Panc1 (cell line): Measurements from ENCODE around the gene TNPO2. TPM values are rescaled to one million over a fixed set of nuclear protein-coding genes. Genes with fewer than 3 reads are reported as not detected.
"Not testable (repeated sequence)": the region's sequence is repeated elsewhere in the genome, so short reads cannot be mapped to it uniquely, and the experiment has no call there.

ENCODE experiments used
- ATAC-seq: fragments of 200-7000 bp; cut with Tn5 transposase; 2 replicates; pipeline ENCODE4 v1.9.1; 2020; ENCODE audit warnings: mild to moderate bottlenecking, moderate library complexity
- BruUV-seq: library from RNA; stranded (reverse); fragments of 400-500 nt; replicated peaks from 2 replicates; lab custom pipeline; 2021; lab: Mats Ljungman, UMichigan
- CTCF ChIA-PET: fragments of 300-600 bp; sonication (Branson Sonifier 250); formaldehyde crosslinking; loops from one replicate; lab custom pipeline; 2022; ENCODE audit warnings: antibody characterized with exemption; lab: Charles Lee
- POLR2A ChIA-PET: fragments of 300-600 bp; sonication (Branson Sonifier 250); formaldehyde crosslinking; loops from one replicate; lab custom pipeline; 2022; ENCODE audit warnings: antibody characterized with exemption; lab: Charles Lee
- DNase-seq: peaks from one replicate; pipeline ENCODE4 v3.0.0-alpha.2; 2010; ENCODE audit warnings: low read depth, low spot score
- H3K27ac ChIP-seq: 2 replicates; pipeline ENCODE4 v1.5.1; 2011; ENCODE audit warnings: mild to moderate bottlenecking, low read length, inconsistent platforms
- H3K27me3 ChIP-seq: fragments of 200-500 bp; sonication (Bioruptor generic); 2 replicates; pipeline ENCODE4 v1.6.0; 2014; ENCODE audit warnings: low read length, inconsistent platforms; ENCODE audit not compliant: control insufficient read depth, insufficient read depth
- H3K36me3 ChIP-seq: fragments of 200-500 bp; sonication (Bioruptor generic); 2 replicates; pipeline ENCODE4 v1.5.1; 2014; ENCODE audit warnings: inconsistent platforms, mild to moderate bottlenecking, low read length, moderate library complexity; ENCODE audit not compliant: control insufficient read depth, insufficient read depth
- H3K4me1 ChIP-seq: 2 replicates; pipeline ENCODE4 v1.5.1; 2011; ENCODE audit warnings: inconsistent platforms, mild to moderate bottlenecking, low read length, moderate library complexity; ENCODE audit not compliant: control insufficient read depth, insufficient read depth
- H3K4me3 ChIP-seq, 2 experiments: 2 replicates each; pipeline ENCODE4 v1.5.1; 2011 to 2012; ENCODE audit warnings: low read depth in 2 of 2, low read length in 2 of 2, mild to moderate bottlenecking in 2 of 2, inconsistent platforms in 1 of 2, moderate library complexity in 1 of 2
- H3K9me3 ChIP-seq: fragments of 200-500 bp; sonication (Bioruptor generic); 2 replicates; pipeline ENCODE4 v1.5.1; 2014; ENCODE audit warnings: low read depth, mild to moderate bottlenecking, inconsistent platforms, low read length, moderate library complexity; ENCODE audit not compliant: control insufficient read depth, insufficient read depth
- POLR2AphosphoS5 ChIP-seq: IDR thresholded peaks from 2 replicates; pipeline ENCODE4 v1.6.1; 2012; ENCODE audit warnings: mild to moderate bottlenecking, low read depth, low read length, moderate library complexity
- REST ChIP-seq, 2 experiments: IDR thresholded peaks; 2 replicates each; pipeline ENCODE4 v1.6.1; 2011 to 2012; ENCODE audit warnings: low read depth in 2 of 2, control low read depth in 1 of 2, low read length in 1 of 2, mild to moderate bottlenecking in 1 of 2, moderate library complexity in 1 of 2; ENCODE audit not compliant: insufficient read depth in 1 of 2
- SIN3A ChIP-seq: IDR thresholded peaks from 2 replicates; pipeline ENCODE4 v1.6.1; 2012; ENCODE audit warnings: low read depth, mild to moderate bottlenecking, low read length, moderate library complexity, borderline replicate concordance; ENCODE audit not compliant: insufficient read depth
- TCF7L2 ChIP-seq: IDR thresholded peaks from 2 replicates; pipeline ENCODE4 v1.6.1; 2011; ENCODE audit warnings: mild to moderate bottlenecking, low read depth, low read length, inconsistent platforms
- in situ Hi-C: cut with HindIII; loops from 2 replicates; pipeline ENCODE4 v1.10.0; 2016; ENCODE audit warnings: low sequenced_read_pairs, low pct_unique_long_range_greater_than_20kb
- intact Hi-C: fragments of 100-400 bp; cut with micrococcal nuclease; formaldehyde crosslinking; loops from one replicate; pipeline ENCODE4 v1.10.0; 2022; ENCODE audit not compliant: unreplicated experiment
- total RNA-seq: library from RNA; stranded (reverse); gene quantifications from one replicate; pipeline ENCODE4 v1.2.1, GENCODE V29; 2021; ENCODE audit not compliant: unreplicated experiment
- TF ChIP-seq, protein P1 (sequence below): fragments of 450-650 bp; IDR thresholded peaks from 2 replicates; pipeline ENCODE4 v1.5.1; 2017; ENCODE audit warnings: mild to moderate bottlenecking

Gene TNPO2
- total RNA-seq, 1 experiment from 2014 or later, result 83.3 TPM

DNA sequence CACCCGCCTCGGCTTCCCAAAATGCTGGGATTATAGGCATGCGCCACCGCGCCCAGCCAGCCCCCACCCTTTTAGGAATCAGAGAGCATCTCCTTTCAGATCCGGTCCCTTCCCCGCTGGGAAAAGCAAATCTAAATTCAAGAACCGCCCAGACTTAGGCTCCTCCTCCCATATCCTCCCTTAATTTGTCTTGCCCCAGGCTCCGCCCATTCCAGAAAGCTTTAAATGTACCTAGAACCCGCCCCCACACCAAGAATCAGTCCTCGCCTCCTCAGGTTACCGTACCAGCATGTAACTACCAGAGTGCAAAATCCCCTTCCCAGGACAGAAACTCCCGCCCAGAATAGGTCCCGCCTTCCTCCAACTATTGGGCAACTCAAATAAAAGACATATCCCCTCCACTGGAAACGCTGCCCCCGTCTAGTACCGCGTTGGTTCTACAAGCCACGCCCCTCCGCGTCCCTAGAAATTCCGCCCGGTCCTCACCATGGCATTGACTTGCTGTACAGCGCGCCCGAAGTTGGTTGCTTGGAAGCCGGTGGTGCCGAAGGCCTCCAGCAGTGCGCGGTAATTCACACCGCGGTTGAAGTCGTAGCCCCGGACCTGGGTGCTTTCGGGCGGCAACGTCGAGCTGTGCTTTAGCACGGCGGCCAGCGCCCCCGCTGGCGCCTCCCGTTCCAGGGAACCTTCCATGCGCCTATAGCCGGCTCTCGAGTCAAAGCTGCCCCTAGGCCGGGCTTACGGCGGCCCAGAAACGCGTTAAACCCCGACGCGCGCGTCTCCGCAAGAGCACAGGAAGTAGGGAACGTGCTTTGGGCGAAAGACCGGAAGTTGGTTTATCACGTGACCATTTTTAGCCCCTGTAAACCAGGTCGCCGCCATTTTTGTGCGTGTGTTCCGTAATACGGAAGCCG, 42.4 kb downstream of the TNPO2 start, which contains the start of gene DHPS:
TSS of gene DHPS (minus strand) at position 807 of the 914 bp plus-strand sequence. CDS start at position 693, 114 bp downstream.
- ATAC-seq (peak; percentile 89), DNase-seq (peak; percentile 79)
- TSS peak; percentile 94 for BruUV-seq
- intact Hi-C loops (no loop called here), in situ Hi-C loops (no loop called here)
- H3K27ac ChIP-seq, result peak within 1 kb of the TSS; percentile 88
- H3K9me3 ChIP-seq, result no peaks in the 10 kb centered on the region
- 0 out of 2 replicates have a peak, but pooled peaks cover 4% of the 10 kb centered on the region for H3K36me3 ChIP-seq
- H3K27me3 ChIP-seq, result no peaks in the 10 kb centered on the region
- peak within 1 kb of the TSS; percentile 57 to 72 for H3K4me3 ChIP-seq
- ChIA-PET POLR2A (interaction anchor here (0.7 to 1.0 kb wide), 2 partner anchors 15 to 113 kb away, joined by 9 to 23 read pairs; partner anchors contain the start of gene FBXW9), CTCF (interaction anchor here (1.1 kb wide), 1 partner anchor 166 kb away, joined by 3 read pairs; no protein-coding TSS in a partner anchor)
- no peaks in the 10 kb centered on the region for H3K4me1 ChIP-seq
- TF ChIP-seq, protein P1, sequence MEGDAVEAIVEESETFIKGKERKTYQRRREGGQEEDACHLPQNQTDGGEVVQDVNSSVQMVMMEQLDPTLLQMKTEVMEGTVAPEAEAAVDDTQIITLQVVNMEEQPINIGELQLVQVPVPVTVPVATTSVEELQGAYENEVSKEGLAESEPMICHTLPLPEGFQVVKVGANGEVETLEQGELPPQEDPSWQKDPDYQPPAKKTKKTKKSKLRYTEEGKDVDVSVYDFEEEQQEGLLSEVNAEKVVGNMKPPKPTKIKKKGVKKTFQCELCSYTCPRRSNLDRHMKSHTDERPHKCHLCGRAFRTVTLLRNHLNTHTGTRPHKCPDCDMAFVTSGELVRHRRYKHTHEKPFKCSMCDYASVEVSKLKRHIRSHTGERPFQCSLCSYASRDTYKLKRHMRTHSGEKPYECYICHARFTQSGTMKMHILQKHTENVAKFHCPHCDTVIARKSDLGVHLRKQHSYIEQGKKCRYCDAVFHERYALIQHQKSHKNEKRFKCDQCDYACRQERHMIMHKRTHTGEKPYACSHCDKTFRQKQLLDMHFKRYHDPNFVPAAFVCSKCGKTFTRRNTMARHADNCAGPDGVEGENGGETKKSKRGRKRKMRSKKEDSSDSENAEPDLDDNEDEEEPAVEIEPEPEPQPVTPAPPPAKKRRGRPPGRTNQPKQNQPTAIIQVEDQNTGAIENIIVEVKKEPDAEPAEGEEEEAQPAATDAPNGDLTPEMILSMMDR, result no peak
- peak; percentile 80 for TF ChIP-seq POLR2AphosphoS5

GRCh38 chr19:12680034-12680433, 43.7 kb downstream of the TNPO2 start:
- BruUV-seq, result no TSS peak
- Histone ChIP-seq H3K27ac (no peak overlapping the region), H3K4me1 (no peaks in the 10 kb centered on the region), H3K27me3 (no peaks in the 10 kb centered on the region), H3K36me3 (peaks cover 4% of the 10 kb centered on the region; the same call in 1 of the 2 replicates), H3K4me3 (0 out of 4 replicates have a peak overlapping the region, but pooled peaks of 1 of the 2 experiments have one; percentile 1), H3K9me3 (no peaks in the 10 kb centered on the region)
- TF ChIP-seq POLR2AphosphoS5 (no peak), SIN3A (no peak), REST (IDR thresholded peaks at IDR 0.05; ENCODE audit: insufficient read depth in 1 of 2, low read depth in 2 of 2, low read length in 1 of 2) (no peak), TCF7L2 (no peak)
- TF ChIP-seq, protein P1, result no peak
- ATAC-seq (no peak), DNase-seq (no peak)
- intact Hi-C loops (no loop called here), in situ Hi-C loops (no loop called here)
- ChIA-PET POLR2A (no interaction called here), CTCF (no interaction called here)

- CTCF ChIA-PET, result interaction anchor here (0.6 kb wide), 2 partner anchors 36 to 44 kb away, joined by 3 to 4 read pairs; no protein-coding TSS in a partner anchor
Observed at GRCh38 chr19:12678039-12678438, 45.7 kb downstream of the TNPO2 start.

More at GRCh38 chr19:12678039-12678438, 45.7 kb downstream of the TNPO2 start:
- DNase-seq, POLR2A ChIA-PET, H3K4me1 ChIP-seq, H3K4me3 ChIP-seq, BruUV-seq, H3K9me3 ChIP-seq, ATAC-seq, H3K36me3 ChIP-seq, H3K27ac ChIP-seq, in situ Hi-C loops, H3K27me3 ChIP-seq: not testable (repeated sequence)
- intact Hi-C loops, result loop anchor here (10.0 kb wide), 1 partner anchor 113 kb away; no protein-coding TSS in a partner anchor
